Measurements from ENCODE around the gene GNRH2.
"Not testable (repeated sequence)": the region's sequence is repeated elsewhere in the genome, so short reads cannot be mapped to it uniquely, and the experiment has no call there.

Gene GNRH2

GRCh38 chr20:3044336-3044965, 1.0 kb downstream of the GNRH2 start:
- no peak for DNase-seq

- DNase-seq, result peak; percentile 64
Observed at GRCh38 chr20:3045042-3045815, 1.8 kb downstream of the GNRH2 start.

GRCh38 chr20:3045816-3046676, 2.6 kb downstream of the GNRH2 start, which contains the start of gene MRPS26:
MRPS26 (plus strand) TSS chr20:3046052; CDS start chr20:3046069, 17 bp downstream.
- peak; percentile 75 for DNase-seq

GRCh38 chr20:3046677-3047462, 3.4 kb downstream of the GNRH2 start:
- no peak for DNase-seq

- DNase-seq, result no peak
Observed at GRCh38 chr20:3047486-3048419, 4.3 kb downstream of the GNRH2 start.

- DNase-seq, result no peak
Observed at GRCh38 chr20:3051385-3052019, 8.1 kb downstream of the GNRH2 start.

- DNase-seq, result no peak
Observed at GRCh38 chr20:3059489-3059888, 16.1 kb downstream of the GNRH2 start.

- not testable (repeated sequence) for DNase-seq
Observed at GRCh38 chr20:3064119-3064518, 20.7 kb downstream of the GNRH2 start.

GRCh38 chr20:3067139-3068014, 24.0 kb downstream of the GNRH2 start:
- no peak for DNase-seq

GRCh38 chr20:3068075-3068474, 24.7 kb downstream of the GNRH2 start:
- no peak for DNase-seq

GRCh38 chr20:3068986-3069900, 25.8 kb downstream of the GNRH2 start:
- peak; percentile 36 for DNase-seq

- DNase-seq, result no peak
Observed at GRCh38 chr20:3070725-3071124, 27.3 kb downstream of the GNRH2 start.

- no peak for DNase-seq
Observed at GRCh38 chr20:3071266-3071609, 27.8 kb downstream of the GNRH2 start.

- peak; percentile 79 for DNase-seq
Observed at GRCh38 chr20:3071610-3072529, 28.4 kb downstream of the GNRH2 start, which contains the start of gene OXT. OXT (plus strand) TSS chr20:3071620; CDS start chr20:3071656, 36 bp downstream.

- DNase-seq, result no peak
Observed at GRCh38 chr20:3072530-3073250, 29.3 kb downstream of the GNRH2 start.

GRCh38 chr20:3073251-3073643, 29.8 kb downstream of the GNRH2 start:
- not testable (repeated sequence) for DNase-seq

- DNase-seq, result no peak
Observed at GRCh38 chr20:3074812-3075211, 31.4 kb downstream of the GNRH2 start.

Measured in CD4-positive, alpha-beta T cell treated with Interleukin-17A for 1 hour (primary cell).